GM19193 (cell line): ENCODE measurements around the gene DENND1A.

Source experiments
- POLR2A ChIP-seq: IDR thresholded peaks from 4 replicates; pipeline ENCODE4 v1.6.1; 2011; ENCODE audit not compliant: insufficient read depth, insufficient read length; ENCODE audit errors: extremely low read depth

The DENND1A gene

GRCh38 chr9:123349691-123350480, 580.0 kb downstream of the DENND1A start:
- TF ChIP-seq POLR2A: no peak

- TF ChIP-seq POLR2A: no peak
Observed at GRCh38 chr9:123349033-123349432, 580.9 kb downstream of the DENND1A start.

GRCh38 chr9:123348317-123348992, 581.5 kb downstream of the DENND1A start:
- TF ChIP-seq POLR2A: no peak

- no peak for TF ChIP-seq POLR2A
Observed at GRCh38 chr9:123347289-123348060, 582.5 kb downstream of the DENND1A start.

- no peak for TF ChIP-seq POLR2A
Observed at GRCh38 chr9:123346826-123347225, 583.1 kb downstream of the DENND1A start.

- TF ChIP-seq POLR2A: no peak
Observed at GRCh38 chr9:123346026-123346425, 583.9 kb downstream of the DENND1A start.

- TF ChIP-seq POLR2A: no peak
Observed at GRCh38 chr9:123345567-123345955, 584.4 kb downstream of the DENND1A start.

GRCh38 chr9:123344192-123344949, 585.6 kb downstream of the DENND1A start:
- TF ChIP-seq POLR2A: no peak

GRCh38 chr9:123343443-123344191, 586.3 kb downstream of the DENND1A start:
- peak; percentile 54 for TF ChIP-seq POLR2A

- TF ChIP-seq POLR2A: no peak
Observed at GRCh38 chr9:123342247-123342646, 587.7 kb downstream of the DENND1A start.

GRCh38 chr9:123341816-123342215, 588.1 kb downstream of the DENND1A start:
- TF ChIP-seq POLR2A: no peak

GRCh38 chr9:123339666-123340510, 590.0 kb downstream of the DENND1A start:
- peak; percentile 54 for TF ChIP-seq POLR2A

- TF ChIP-seq POLR2A: peak; percentile 77
Observed at GRCh38 chr9:123338710-123339665, 590.9 kb downstream of the DENND1A start.

GRCh38 chr9:123337971-123338370, 592.0 kb downstream of the DENND1A start:
- TF ChIP-seq POLR2A: no peak
